Stimulated activated CD8-positive, alpha-beta memory T cell treated with anti-CD3 and anti-CD28 coated beads, Interleukin-4, amount 100 ng/mL, for 1 hour (primary cell): ENCODE measurements around the gene ZNF521.

Experiments used
- DNase-seq, 2 donors: peaks; one replicate each; pipeline ENCODE4 v3.0.0-alpha.2; 2020; ENCODE audit warnings: low read depth in 2 of 2, low spot score in 1 of 2

The ZNF521 gene

DNA sequence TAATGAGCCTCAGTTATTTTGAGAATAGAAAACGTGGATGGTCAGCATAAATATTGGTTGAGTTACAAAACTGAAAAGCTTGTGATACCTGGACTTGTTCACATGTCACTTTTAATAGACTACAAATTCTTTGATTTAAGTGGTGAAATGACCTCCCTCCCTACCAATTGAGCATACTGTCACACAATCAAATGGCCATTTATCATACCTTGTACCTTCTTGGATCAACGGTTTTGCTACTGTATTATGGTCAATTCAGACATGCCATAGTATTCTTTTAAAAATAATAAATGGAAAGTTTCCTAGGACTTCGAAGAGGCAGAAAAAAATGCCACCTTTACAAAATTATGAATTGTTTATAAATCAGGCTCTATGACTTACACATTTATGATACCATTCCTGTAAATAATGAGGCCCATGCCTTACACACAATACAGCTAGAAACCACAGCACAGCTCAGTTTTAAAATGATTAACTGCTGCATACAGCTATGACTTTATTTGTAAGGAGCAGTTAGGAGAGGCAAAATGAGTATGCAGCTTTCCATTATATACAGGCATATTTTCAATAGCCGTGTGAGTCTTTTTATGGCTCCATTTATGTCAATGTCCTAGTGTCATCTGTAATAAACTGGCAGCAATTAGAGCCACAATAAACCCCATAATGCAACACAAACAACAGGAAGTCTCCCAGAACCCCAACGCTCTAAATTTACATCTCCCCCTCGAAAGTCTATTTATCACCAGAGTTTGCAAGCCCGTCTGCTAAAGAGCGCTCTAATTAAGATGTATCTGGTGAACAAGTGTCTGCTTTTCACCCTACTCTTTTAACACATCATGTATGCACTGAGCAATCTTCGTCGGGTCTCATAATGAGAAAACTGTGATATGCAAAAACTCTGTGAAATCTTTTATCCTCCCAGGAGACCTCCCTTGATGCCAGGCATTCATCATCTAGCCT lies 176.1 kb downstream of the ZNF521 start:
- no peak for DNase-seq

DNA sequence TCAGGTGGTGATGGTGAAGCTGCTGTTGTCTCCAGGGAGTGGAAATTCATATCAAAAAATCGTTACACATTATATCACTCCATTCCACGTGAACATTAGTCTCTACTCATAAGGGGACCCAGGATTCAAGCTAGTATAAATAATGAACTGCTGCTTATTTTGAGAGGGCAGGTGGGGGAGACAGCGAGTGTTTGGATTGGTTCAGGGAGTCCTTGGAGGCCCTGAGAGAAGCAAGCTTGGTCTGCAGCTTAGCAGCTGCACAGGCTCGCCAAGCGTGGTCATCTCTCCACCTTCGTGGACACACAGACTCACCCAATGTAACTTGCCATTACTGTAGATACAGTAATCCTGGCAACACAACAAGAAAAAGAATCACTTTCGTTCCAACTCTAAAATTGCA lies 177.6 kb downstream of the ZNF521 start:
- DNase-seq, result no peak

DNA sequence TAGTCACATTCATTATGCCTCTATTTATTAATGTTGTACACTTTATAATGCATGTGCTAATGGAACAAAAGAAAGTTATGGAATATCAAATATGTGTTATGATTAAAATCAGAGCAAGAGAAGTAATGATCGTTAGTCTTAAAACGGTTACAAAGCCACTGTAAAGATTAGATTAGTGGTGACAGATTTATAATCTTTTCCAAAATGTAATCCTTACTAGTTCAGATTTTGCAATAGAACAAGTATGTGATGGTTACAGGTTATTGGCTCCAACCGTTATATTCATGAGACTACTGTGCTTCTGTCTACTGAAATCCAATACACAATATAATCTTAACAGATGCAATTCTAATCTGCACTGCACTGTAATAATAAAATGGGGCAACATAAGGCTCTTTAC lies 180.6 kb downstream of the ZNF521 start:
- no peak for DNase-seq

DNA sequence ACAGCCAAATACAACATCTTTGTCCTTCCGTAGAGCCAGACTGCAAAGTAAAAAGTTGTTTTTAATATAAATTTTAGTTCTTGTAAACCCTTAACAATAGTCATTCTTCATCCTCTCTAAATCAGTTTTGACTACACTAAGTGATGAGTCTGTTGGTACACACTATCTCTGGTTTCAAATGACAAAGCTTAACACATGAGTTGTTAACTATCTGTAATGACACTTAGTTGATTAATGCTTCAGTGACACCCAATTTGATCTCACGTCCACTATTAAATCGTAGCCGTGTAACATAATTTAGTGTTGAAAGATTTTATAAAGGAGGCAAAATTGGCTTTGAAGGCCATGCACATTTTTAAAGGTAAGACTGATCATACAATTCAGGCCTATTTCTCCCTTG lies 181.6 kb downstream of the ZNF521 start:
- DNase-seq, result no peak

DNA sequence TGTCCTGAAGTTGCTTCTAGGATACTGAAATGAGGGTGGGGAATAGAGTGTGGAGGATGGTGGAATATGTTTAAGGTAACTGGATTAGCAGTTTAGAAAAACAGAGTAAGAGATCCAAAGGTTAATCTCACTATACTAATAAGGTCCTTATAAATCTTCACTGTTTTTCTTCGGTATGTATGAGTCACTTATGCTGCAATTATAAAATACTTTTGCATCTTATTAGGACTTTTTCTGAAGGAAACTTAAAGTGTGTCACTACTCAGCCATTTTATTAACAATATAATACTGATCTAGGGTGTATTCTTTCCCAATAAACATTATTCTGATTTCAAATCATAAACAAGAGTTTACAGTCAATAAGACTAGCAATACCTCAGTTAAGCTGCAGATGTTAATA lies 182.3 kb downstream of the ZNF521 start:
- no peak for DNase-seq

DNA sequence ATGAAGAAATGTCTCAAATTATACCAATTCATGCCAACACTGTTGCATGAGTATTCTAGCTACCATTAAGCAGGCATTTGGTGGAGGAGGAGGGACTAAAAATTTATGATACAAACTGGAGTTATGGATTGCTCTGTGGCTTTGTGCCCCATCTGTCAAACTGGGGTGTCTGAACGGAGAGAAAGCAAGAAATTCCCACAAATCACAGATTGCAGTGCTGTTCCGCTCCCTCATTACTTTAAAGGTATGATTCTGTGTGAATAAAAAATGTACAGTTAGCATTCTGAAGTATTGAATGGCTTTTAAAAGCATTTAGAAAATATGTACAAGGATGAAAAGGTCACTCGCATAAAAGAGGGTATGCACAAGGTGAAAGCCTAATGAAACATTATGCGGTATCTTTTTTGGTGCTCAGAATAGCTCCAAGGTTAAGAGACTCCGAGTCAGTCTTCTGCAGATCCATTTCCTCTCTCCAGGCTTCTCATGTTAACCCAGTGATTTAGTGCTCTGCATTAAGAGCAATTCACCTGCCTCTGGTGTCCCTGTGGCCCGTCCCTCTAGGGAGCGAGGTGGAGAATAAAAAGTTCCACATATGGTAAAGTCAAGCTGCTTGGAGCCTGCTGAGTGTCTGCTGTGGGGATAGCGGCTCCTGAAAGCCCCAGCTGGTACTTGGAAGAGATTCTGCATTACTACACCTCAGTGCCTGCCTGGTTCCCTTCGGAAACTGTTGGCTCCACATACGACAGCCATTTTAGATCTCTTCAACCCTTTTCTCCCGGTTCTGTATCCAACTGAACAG lies 184.2 kb downstream of the ZNF521 start:
- no peak for DNase-seq

DNA sequence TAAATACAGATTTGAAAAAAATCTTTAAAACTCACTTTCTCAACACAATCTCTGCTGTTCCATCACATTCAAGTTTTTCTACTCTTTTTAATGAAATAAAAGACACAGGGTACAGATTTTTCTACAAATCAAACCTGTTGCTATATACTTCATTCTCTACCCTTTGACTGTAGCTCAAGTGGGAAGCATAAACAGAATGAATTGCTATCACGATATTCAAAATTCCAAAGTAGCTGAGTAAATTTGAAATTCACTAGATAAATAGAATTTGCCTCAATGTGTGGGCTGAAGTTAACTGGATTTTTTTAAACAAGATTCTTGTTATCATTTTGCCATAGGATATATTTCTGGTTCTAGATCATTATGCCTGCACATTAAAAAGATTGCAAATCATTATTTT lies 185.9 kb downstream of the ZNF521 start:
- no peak for DNase-seq

DNA sequence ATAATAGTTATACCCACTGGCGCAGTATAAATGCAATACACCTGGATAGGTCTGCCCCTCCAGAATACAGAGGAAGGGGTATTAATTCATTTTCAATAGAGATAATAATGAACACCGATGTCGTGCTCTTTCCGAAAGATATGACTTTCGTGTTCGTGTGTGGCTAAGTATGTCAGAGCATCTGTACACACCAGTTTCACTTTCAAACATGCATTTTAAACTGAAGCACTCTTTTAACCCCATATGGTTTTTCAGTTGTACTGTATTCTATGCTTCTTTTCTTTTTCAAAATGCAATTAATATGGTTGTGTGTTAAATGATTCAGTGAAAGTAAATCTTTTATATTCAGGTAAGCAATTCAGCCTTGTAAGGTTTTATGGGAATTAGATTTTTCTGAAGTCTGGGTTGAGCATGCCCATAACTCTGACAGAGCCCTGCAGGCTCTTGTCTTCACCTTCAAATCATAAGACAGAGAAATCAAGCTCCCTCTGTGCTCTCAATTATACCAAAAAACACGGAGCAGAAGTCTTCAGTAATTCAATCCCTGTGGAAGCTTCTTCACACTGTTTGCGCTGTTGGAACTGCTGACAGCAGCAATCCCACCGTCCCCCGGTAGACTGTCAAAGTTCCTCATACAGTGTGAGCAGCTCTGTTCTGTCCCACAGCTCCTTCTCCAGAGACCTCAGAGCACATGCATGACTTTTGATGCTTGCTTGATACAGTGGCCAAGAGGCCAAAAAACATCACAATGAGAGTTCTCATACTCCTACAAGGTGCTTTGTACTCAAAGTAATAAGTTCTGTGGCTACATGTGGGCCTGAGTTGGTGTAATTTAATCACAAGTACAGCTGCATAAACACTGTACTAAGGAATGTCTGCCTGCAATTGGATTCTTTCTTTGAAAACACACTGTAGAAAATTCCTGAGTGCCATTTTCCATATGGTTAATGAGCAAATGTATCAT lies 186.8 kb downstream of the ZNF521 start:
- no peak for DNase-seq

DNA sequence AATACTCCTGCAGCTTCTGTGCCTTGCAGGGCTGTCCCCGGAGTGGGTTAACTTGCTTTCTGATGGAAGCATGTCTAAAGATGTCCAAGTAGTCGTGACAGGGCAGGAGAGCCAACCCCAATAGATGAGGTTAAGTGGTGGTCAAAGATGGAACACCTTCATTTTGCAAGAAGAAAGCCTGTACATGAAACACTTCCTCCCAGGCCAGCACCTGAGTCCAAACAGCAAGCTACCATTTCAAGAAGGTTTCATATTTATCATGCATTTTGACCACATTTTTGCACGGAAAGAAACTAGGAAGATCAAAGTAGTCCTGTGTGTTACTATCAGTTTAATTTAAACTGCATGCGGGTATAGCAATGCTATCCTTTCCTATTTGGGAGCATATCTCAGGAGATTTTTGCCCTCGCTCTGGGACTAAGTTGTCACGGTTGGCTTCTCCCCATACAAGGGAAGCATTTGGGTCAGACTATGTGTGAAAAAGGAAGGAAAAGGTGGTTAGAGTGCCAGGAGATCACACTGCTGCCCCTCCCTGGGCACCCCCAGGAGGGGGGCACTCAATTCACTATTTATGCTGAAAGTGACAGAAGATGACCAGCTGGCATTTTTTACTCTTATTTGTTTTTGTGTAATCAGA lies 187.6 kb downstream of the ZNF521 start:
- no peak for DNase-seq

DNA sequence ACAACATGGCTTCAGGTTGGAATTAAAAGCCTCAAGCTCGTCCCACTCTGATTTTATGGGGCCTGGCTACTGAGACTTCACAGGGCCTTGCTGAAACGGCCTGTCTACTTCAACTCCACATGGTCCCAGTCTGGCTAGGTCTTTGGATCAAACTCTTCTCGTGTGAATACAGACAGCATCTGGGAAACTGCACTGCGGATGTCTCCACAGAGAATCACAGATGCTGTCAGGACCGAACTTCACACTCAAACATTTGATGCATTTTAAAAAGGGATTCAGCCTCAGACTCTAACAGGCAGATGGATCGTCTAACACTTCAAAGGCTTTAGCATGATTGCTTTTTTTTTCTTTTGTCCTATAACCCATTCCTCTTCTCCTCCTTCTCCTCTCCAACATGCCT lies 198.5 kb downstream of the ZNF521 start:
- no peak for DNase-seq

DNA sequence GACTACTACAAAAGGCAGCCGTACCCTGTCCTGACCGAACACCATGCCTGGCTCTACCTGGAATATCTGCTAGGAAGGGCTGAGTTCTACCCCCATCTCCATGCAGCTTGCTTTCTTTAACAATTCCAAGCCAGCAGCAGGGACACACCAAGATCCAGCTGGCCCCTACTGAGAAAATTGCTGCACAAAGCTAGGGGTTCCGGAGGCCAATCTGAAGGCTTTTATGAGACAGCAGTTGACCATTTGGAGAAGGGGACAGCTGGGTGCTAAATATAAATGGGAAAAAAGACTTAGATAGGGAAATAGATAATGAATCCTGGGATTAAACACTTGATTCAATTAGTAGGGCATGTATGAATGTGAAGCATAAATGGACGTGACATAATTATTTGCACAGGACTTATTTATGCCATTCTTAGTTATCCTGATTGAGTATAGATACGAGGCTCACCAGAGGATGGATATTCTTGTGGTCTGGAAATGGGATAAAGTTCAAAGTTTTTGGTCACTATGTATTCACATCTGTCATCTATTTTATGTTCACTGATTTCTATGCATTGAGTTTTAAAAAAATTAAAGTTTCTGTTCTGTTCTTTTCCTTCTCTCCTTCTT lies 204.0 kb downstream of the ZNF521 start:
- no peak for DNase-seq

DNA sequence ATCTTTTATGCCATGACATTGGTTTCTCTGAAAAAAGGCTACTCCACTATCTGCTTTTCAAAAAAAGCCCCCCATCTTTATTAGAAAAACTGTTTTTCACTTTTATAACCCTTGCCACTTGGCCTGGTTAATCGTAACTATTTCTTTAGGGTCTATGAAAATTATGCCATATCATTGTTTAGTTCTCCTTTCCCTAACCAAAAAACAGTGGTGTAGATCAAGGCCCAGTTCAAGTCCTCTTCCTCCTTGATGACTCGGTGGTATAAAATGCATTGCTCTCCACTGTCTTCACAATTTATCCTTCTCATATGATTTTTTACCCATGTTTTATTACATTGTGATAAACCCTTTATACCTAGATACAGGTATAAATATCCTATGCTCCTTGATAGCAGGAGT lies 205.5 kb downstream of the ZNF521 start:
- no peak for DNase-seq

DNA sequence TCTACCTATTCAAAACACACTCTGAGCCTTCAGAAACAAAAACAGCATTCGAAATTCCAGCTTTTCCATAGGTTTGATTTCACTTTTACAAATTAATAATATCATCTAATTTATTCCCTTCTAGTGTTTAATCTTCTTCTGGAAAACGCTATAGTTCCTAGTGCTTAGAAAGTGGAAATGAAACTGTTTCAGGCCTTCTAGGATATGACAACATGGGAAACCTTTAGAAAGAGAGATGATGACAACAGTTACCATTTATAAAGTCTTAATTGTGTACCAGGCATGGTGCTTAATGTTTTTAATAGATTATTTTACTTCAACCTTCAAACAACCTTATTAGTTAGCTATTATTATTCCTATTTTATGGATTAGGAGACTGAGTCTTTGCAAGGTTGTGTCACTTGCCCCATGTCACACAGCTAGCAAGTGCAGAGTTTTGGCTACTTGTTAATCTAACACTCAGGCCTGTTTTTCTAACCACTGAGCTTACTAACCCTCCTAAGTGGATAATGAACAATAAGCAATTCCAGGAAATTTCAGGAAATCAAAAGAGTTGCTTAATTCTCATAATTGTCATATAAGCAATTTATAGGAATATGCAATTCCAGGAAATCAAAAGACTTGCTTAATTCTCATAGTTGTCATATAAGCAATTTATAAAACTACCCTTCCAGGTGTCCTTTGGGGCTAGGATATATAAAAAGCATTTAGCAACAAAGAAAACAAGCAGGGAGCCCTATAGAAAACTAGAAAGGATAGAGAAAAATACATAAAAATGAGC lies 206.0 kb downstream of the ZNF521 start:
- DNase-seq, result no peak

DNA sequence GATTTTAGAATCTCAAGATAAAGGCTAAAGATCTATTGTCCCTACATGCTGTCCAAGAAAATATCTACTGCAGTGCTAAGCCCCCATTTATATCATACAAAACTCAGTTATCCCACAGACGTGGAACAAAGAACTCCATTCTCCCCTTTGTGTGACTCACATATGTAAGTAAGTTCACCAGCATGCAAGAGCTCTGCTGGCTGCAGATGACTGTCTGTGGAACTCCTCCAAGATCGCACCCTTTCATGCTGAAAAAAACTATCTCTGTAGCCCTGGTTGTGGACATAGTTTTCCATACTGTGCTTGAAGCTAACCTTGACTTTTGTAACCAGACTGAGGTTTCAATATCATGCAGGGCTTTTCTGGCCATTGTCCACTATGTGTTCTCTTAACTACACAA lies 207.1 kb downstream of the ZNF521 start:
- no peak for DNase-seq

DNA sequence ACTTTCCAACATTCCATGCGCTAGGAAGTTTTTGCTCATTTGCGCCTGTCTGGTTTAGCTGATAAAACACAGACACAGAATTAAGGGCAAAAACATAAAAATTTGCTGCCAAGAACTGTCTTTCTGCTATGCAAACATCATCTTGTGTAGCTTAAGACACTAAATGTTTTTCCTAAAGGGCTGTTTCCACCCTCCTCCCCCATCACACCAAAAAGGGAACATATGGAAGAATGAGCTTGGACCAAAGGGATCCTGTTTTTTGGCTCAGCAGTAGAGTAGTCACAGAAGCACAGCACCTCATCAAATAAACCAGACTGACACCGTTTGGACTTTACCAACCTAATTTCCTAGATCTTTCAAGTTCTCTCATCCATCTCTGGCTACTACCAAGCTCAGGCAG lies 210.1 kb downstream of the ZNF521 start:
- no peak for DNase-seq

DNA sequence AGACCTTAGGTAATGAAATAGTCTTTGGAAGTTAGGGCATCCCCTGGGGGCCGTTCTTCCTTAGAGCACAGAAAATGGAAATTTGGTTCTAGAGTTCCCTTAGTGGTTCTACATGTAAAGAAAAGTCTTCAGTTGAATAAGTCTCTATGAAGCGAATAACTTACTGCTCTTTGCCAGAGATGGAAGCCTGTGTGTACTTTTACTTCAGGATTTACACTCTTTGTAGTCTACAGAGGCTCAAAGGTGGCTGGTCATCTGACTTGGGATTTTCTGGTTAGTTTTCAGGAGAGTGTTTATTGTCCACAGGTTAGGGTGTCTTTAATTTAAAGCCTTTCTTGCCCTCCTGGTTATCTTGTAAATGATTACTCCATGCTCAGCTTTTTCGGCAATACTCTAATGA lies 210.6 kb downstream of the ZNF521 start:
- DNase-seq, result no peak

DNA sequence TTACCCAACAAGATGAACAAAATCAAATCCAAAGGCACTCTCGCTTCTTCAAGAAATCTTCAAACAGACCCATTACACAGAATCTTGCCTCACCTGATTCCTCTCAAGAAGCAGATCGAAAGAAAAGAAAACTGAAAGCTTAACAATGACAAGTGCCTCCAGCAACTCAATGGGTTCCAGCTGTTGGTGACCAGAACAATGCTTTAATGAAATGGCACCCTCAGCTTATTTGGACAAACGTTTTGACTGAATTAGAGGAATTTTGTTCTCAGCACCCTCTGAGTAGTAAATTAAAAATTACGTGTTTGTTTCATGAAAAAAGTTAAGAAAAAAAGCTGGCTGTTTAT lies 211.0 kb downstream of the ZNF521 start:
- DNase-seq, result no peak

DNA sequence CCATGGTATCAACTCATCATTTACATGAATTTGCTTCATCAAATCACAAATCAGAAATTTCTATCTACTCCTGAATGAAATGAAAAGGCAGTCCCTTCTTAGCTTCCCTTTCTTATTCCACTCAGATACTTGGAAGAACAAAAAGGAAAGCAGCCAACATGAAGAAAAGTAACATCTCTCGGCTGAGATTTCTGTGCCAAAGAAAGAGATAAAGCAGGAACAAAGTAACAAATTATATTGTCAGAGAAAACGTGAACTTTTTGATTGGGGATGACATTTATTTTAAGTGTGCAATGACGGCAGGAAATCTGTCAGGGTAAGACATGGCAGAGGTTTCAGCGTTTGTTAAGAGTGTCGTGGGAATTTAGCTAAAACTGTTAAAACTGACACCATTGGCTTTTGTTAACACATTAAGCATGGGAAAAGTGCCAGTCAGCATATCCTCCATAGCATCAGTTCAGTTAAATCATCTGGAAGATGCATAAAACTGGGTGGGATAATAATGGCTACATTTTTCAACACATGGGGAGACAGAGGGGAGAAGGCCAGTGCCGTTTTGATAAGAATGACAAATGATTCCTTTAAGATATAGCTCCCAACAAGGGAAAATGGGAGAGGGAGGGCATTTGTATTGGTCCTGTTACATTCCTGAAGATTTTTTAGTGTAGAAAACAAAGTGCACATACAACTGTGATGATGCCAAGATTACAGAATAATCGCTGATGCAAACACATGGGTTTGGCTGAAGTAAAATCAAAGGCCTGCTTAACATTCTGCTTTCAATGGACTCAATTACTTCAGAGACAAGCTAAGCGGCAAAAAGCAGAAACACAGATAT lies 211.6 kb downstream of the ZNF521 start:
- no peak for DNase-seq

DNA sequence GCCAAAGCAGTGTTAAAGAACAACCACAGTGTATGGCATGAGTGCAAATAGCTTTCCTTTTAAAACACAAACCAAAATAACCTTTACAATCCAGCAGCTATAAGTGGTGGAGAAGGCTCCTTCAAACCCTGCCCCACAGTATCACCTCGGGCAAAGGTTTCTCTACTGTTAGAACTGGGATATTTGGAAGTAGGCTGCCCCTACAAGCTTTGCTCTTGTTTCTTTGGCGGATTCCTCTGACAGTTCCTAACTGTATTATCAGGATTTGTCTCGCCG lies 214.8 kb downstream of the ZNF521 start:
- no peak for DNase-seq
